Motor neuron (in vitro differentiated cells): ENCODE data around the gene SMIM13. TPM values are rescaled to one million over a fixed set of nuclear protein-coding genes. Genes with fewer than 3 reads are reported as not detected.

Experiments
- ATAC-seq, 8 experiments: fragments of 200-7000 bp; cut with Tn5 transposase; replicated peaks in 6 of 8; 2 replicates each; pipeline ENCODE4 v1.8.0; 2021; ENCODE audit warnings: mild to moderate bottlenecking in 8 of 8, moderate library complexity in 8 of 8
- H3K27ac ChIP-seq, 2 donors: fragments of 250-450 bp; sonication (Bioruptor Pico); 2 replicates each; pipeline ENCODE4 v1.9.0; 2021; ENCODE audit warnings: antibody characterized with exemption in 2 of 2, mild to moderate bottlenecking in 2 of 2, moderate library complexity in 1 of 2
- H3K4me1 ChIP-seq, 2 donors: fragments of 250-450 bp; sonication (Bioruptor Pico); replicated peaks in 1 of 2; 2 replicates each; pipeline ENCODE4 v1.6.1; 2021; ENCODE audit warnings: antibody characterized with exemption in 2 of 2, mild to moderate bottlenecking in 2 of 2, moderate library complexity in 1 of 2
- H3K4me3 ChIP-seq, 5 donors: fragments of 250-450 bp; sonication (Bioruptor Pico); 2 replicates each; pipeline ENCODE4 v1.9.0; 2021; ENCODE audit warnings: antibody characterized with exemption in 5 of 5, mild to moderate bottlenecking in 5 of 5, moderate library complexity in 4 of 5
- WGBS, 10 experiments: fragments of 450-650 bp; shearing (Covaris generic); methylation state at CpG; one replicate each; pipeline ENCODE4 v1.0.0; 2022; 5-methylcytosine and 5-hydroxymethylcytosine counted together
- in situ Hi-C, 9 experiments: fragments of 400-800 bp; cut with MboI; loops; one replicate each; pipeline ENCODE4 v1.15.0; 2021; ENCODE audit warnings: low sequenced_read_pairs in 9 of 9, low pct_unique_long_range_greater_than_20kb in 2 of 9; ENCODE audit not compliant: unreplicated experiment in 9 of 9
- total RNA-seq, 8 experiments: library from RNA; unstranded; fragments of 300-600 nt; gene quantifications; 2 replicates each; pipeline versions ENCODE4 v1.2.3 to v1.2.4, GENCODE V29; 2022

Gene SMIM13
- total RNA-seq, 8 experiments from 2014 or later: 10.7 to 32.4 (median 19.5) TPM

DNA sequence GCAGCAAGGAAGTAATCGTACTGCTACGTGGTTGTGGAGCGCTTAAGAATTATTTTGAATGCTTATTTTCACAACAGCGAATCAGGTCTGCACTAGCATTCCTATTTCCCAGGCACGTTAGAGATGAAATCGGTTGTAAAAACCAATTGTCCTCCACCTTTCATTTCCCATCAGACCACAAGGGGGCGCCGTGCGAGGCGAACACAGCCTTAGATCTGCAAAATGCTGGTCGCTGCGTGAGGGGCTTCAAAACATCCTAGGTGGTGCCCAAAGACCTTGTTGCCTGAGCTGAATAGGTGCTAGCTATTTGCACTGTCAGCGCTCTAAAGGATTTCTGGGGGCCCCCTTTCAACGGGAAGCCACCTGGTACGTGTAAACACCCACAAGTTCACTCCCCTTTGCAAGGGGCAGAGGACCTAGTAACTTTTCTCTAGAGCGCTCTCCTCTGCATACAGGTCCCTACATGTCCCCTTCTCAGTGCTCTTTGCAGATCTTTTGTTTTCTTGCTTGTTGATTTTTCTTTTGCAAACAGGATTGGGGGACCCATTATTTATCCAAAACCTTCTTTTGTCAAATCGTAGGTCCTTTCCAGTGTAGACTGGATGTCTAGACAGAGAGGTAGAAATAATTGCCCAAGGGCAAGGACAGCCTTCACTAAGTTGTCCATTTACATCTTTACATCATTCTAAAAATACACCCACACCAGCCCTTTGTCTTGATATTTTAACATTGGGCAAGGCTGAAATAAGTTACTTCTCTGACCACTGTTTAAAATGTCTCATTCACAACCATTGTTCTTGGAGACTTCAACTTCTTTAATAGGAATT, 79.1 kb downstream of the SMIM13 start:
- H3K4me3 ChIP-seq: no peak overlapping the region
- peak in 7 of 8 experiments; percentile 41 to 84 (median 57) for ATAC-seq
- peaks cover 10 to 16% of the 10 kb centered on the region in 2 donors for H3K4me1 ChIP-seq
- WGBS, 10 experiments: 25 to 80% (median 42%) methylated on average over 1 to 15 of the region's 17 CpGs; no CpG with 5 or more reads in 1 of the 10 experiments
- H3K27ac ChIP-seq: no peak overlapping the region
- in situ Hi-C loops: loop anchor here in 2 of 9 experiments (25.0 kb wide), 1 partner anchor 315 kb away; no protein-coding TSS in a partner anchor

DNA sequence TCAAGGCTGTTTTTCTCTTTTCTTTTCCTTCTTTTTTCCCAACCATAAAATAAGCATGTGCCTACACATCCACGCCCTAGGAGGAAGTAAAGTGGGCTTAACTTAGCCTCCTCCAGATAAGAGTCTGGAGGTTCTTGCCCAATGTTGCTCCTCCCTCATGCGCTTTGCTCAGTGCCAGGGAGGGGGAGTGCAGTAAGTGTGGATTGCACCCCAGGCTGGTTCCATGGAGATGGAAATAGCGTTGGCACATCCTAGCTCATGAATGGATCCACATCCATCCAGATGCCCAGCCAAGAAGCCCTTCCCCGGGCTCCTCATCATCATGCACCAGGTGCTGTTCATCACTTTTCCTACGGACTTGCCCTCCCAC, 80.6 kb downstream of the SMIM13 start:
- in situ Hi-C loops: loop anchor here in 2 of 9 experiments (25.0 kb wide), 1 partner anchor 313 kb away; no protein-coding TSS in a partner anchor
- ATAC-seq: no peak
- WGBS, 10 experiments: 71 to 100% (median 93%) methylated on average over 1 to 5 of the region's 5 CpGs; no CpG with 5 or more reads in 2 of the 10 experiments

DNA sequence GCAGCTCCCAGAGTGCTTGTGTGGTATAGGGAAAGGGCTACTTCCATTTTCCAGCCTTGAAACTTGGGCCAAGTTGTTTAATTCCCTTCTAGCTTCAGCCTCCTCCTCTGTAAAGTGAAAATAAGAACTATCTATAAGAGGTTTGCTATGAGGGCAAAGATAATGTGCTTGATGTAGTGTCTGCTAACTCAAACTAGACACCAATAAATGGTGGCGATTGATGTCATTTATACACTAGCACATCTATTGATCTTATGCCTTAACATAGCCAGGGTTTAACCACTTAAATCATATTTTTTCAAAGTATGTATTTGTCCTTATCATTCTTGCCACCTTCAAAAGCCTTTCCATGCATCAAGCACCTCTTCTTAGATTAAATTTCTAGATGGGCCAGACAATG, 83.6 kb downstream of the SMIM13 start:
- ATAC-seq: no peak
- peaks cover 10 to 12% of the 10 kb centered on the region in 2 donors for H3K4me1 ChIP-seq
- no peak overlapping the region for H3K4me3 ChIP-seq
- WGBS, 10 experiments: 88 to 100% (median 100%) methylated on average over 1 of the region's 1 CpG; no CpG with 5 or more reads in 4 of the 10 experiments
- H3K27ac ChIP-seq: no peak overlapping the region
- in situ Hi-C loops: no loop called here

More for the DNA sequence above, 80.6 kb downstream of the SMIM13 start:
- H3K27ac ChIP-seq: no peak overlapping the region
- H3K4me3 ChIP-seq: no peak overlapping the region
- peaks cover 10 to 13% of the 10 kb centered on the region in 2 donors for H3K4me1 ChIP-seq

DNA sequence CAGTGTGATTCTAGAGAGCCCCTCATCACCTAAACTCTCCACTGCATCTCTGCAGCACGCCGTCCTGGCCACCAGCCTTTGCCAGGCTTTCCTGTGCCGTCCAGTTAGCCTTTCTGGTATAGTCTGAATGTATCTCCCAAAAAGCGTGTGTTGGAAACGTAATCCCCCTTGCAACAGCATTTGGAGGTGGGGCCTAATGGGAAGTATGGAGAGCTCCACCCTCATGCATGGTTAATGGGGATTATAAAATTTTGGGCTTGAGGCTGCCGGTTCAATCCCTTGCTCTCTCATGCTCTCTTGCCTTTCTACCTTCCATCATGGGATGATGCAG, 85.4 kb downstream of the SMIM13 start:
- Histone ChIP-seq H3K4me3 (no peak overlapping the region), H3K27ac (no peak overlapping the region), H3K4me1 (no peaks in the 10 kb centered on the region)
- in situ Hi-C loops: no loop called here
- peak in 1 of 8 experiments; percentile 40 for ATAC-seq
- 0 to 100% (median 67%) methylated on average over 1 to 4 of the region's 6 CpGs; no CpG with 5 or more reads in 1 of the 10 experiments for WGBS, 10 experiments

DNA sequence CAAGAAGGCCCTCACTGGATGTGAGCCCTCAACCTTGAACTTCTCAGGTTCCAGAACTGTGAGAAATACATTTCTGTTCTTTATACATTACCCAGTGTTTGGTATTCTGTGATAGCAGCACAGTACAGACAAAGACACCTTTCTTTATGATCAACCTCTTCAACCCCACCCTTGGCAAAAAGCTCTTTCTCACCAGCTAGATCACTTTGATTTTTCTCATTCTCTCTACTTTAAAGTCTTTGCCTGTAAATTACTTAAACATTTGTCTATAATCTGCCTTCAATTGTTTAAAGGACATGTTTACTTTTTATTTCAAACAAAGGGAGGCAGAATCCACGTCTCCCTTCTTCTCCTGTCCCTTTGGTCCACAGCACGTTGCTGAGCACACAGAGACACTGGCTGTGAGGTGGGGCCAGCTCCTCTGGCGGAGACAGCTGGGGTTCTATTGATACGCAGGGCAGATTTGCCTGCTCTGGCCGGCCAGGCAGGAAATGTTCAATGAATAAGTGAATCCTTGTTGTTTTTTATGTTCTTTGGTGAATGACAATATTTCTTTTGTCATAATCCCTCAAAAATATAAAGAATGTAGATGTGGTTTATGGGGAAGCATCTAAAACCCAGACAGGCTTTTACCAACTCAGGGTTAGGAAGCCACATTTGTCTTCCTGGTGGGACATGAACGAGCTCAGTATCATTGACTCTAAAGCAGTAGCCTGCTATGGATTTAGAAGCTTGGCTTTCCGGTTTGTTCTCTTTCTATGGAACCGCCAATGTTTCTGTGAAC, 86.0 kb downstream of the SMIM13 start:
- WGBS, 10 experiments: 36 to 92% (median 52%) methylated on average over 2 to 8 of the region's 8 CpGs
- in situ Hi-C loops: no loop called here
- ATAC-seq: peak in 2 of 8 experiments; percentile 26 to 70
- no peaks in the 10 kb centered on the region for H3K4me1 ChIP-seq
- H3K4me3 ChIP-seq: no peak overlapping the region
- H3K27ac ChIP-seq: no peak overlapping the region

DNA sequence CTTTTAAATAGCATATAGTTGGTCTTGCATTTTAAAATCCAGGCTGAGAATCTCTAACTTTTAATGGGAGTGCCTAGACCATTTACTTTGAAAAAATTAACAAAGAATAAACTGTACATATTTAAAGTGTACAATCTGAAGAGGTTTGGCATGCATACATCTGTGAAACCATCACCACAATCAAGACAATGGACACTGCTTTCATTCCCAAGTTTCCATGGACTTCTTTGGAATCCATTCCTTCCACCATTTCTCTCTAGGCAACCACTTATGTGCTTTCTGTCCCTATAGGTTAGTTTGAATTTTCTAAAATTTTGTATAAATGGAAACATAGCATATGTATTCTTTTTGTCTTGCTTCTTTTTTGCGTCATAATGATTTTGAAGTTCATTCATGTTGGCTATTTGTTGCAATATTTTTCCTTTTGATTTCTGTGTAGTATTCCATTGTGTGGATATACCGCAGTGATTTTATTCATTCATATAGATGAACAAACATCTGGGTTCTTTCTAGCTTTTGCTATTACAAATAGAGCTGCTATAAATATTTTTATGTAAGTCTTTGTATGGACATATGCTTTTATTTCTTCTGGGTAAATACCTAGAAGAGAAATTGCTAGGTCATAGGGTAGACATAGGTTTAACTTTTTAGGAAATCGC, 88.0 kb downstream of the SMIM13 start:
- H3K4me1 ChIP-seq: no peaks in the 10 kb centered on the region
- ATAC-seq: no peak
- H3K27ac ChIP-seq: no peak overlapping the region
- no peak overlapping the region for H3K4me3 ChIP-seq
- WGBS, 10 experiments: 90 to 100% (median 99%) methylated on average over 2 to 3 of the region's 3 CpGs
- in situ Hi-C loops: no loop called here

DNA sequence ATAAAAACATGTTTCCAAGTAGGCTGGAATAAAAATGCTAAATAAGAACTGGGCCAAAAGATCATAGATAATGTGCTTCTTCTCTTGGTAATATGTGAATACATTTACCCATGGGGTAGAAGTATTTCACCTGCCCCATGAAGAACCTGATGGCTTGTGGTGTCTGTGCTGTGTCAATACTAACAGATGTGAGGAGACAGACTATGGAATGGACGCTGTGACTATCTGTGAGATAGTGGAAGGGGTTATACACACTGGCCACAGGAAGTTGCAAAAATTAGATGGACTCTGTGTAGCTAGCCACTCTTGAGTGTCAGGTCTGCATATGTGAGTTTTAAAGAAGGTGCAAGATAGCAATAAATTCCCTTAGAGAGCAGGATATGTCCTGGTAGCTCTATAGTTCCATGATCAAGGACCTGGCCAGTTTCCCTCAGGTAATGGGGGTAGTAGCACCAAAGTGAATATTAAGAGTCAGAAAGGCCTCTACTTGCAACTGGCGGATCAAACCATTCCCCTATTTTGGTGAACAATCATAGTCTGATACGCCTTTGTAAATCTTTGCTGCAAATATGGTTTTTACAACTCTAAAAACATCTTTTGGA, 90.2 kb downstream of the SMIM13 start:
- ATAC-seq: peak in 1 of 8 experiments; percentile 29
- no peaks in the 10 kb centered on the region for H3K4me1 ChIP-seq
- no peak overlapping the region for H3K27ac ChIP-seq
- no peak overlapping the region for H3K4me3 ChIP-seq
- in situ Hi-C loops: no loop called here
- WGBS, 10 experiments: 80 to 100% (median 100%) methylated on average over 1 to 3 of the region's 3 CpGs; no CpG with 5 or more reads in 3 of the 10 experiments

DNA sequence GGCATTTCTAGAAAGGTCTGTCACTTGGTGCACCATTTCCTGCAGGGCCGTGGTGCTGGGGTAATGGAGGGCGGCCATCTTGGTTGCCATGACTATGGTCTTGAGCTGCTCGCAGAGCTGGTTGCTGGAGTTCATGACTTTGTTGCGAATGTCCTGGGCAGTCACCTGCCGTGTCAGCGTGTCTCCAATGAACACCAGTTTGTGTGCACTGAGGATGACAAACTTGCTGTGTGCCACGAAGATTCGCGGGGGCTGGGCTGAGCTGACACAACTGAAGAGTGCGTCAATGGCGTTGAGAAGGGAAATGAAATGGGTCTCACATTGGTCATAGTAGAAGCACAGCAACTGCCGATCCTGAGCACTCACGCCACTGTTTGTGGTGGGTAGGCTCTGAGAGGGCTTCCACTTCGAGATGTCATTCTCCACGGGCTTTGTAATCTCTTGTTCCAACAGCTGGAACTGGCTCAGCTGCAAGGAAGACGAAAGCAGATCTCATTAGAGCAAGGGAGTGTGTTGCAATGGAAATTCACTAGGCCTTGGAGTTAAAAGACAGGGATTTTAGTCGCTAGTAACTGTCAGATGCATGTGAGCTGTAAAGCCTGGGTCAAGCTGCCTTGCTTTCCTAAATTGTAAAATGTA, 91.7 kb downstream of the SMIM13 start:
- 88 to 100% (median 95%) methylated on average over 4 to 17 of the region's 17 CpGs; no CpG with 5 or more reads in 3 of the 10 experiments for WGBS, 10 experiments
- no peak overlapping the region for H3K4me3 ChIP-seq
- in situ Hi-C loops: no loop called here
- no peaks in the 10 kb centered on the region for H3K4me1 ChIP-seq
- H3K27ac ChIP-seq: no peak overlapping the region
- no peak for ATAC-seq

DNA sequence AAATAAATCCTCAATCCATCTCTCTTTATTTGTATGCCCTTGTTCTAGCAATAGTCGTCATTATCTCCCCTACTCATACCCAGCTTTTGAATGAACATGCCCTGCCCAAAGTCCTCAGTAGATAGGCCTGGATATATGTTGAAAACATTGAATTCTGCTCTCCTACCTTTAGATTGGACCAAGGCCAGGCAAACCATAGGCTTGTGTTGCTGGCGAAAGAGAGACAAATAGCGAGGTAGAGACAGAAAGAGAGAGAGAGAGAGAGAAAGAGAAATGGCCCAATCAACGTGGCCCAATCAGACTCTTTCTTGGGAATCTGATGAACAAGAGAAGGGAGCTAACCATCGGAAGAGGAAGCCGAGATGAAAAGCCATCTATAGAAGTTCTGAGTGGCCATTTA, 93.7 kb downstream of the SMIM13 start:
- in situ Hi-C loops: no loop called here
- Histone ChIP-seq H3K4me1 (no peaks in the 10 kb centered on the region), H3K4me3 (no peak overlapping the region), H3K27ac (no peak overlapping the region)
- WGBS, 10 experiments: 86 to 100% (median 93%) methylated on average over 1 to 6 of the region's 6 CpGs
- no peak for ATAC-seq

Other genes with a start within 250 kb of the SMIM13 start
- gene GCM2, start 211.8 kb upstream of the SMIM13 start, total RNA-seq: under 1 TPM in 6 of 8 experiments, not detected in 2; 0.13 to 0.57 (median 0.20) TPM
- gene SYCP2L, start 206.8 kb upstream of the SMIM13 start, total RNA-seq: 1 to 10 TPM in 7 of 8 experiments, not detected in 1; 1.0 to 3.3 (median 2.5) TPM
- gene ELOVL2, start 49.5 kb upstream of the SMIM13 start, total RNA-seq: 10 to 100 TPM in 2 of 8 experiments, 1 to 10 TPM in 5, under 1 TPM in 1; 0.20 to 21.8 (median 6.4) TPM
- 1 to 10 TPM in 5 of 8 experiments, under 1 TPM in 3; 0.49 to 3.9 (median 1.1) TPM for gene ERVFRD-1, start 17.9 kb downstream of the SMIM13 start, total RNA-seq
- gene NEDD9, start 138.8 kb downstream of the SMIM13 start, total RNA-seq: 10 to 100 TPM in 3 of 8 experiments, 1 to 10 TPM in 5; 1.4 to 48.0 (median 6.5) TPM